SK-N-SH treated with all-trans-retinoic acid at 6 μM for 48 hours (cell line): ENCODE data around the gene VMP1.

ENCODE experiments used
- ATAC-seq: fragments of 200-7000 bp; cut with Tn5 transposase; 3 replicates; pipeline ENCODE4 v1.9.1; 2020; ENCODE audit warnings: mild to moderate bottlenecking, moderate library complexity
- ARNTL ChIP-seq: fragments of 450-650 bp; formaldehyde crosslinking; IDR thresholded peaks from 2 replicates; pipeline ENCODE4 v1.5.0; 2020; ENCODE audit warnings: low read depth, mild to moderate bottlenecking, moderate library complexity, borderline replicate concordance
- BACH2 ChIP-seq: fragments of 250-450 bp; sonication (Bioruptor Pico); IDR thresholded peaks from 2 replicates; pipeline ENCODE4 v1.9.0; 2021; ENCODE audit warnings: mild to moderate bottlenecking, borderline replicate concordance
- CREB5 ChIP-seq: fragments of 250-450 bp; sonication (Bioruptor Pico); IDR thresholded peaks from 2 replicates; pipeline ENCODE4 v1.5.1; 2020; ENCODE audit warnings: low read depth, mild to moderate bottlenecking, moderate library complexity
- CSDC2 ChIP-seq: fragments of 250-450 bp; sonication (Bioruptor Pico); IDR thresholded peaks from 2 replicates; pipeline ENCODE4 v1.5.0; 2020; ENCODE audit warnings: mild to moderate bottlenecking, moderate library complexity
- CSRNP3 ChIP-seq: fragments of 250-450 bp; sonication (Bioruptor Pico); IDR thresholded peaks from 2 replicates; pipeline ENCODE4 v1.5.1; 2021; ENCODE audit warnings: mild to moderate bottlenecking, moderate library complexity
- ESRRG ChIP-seq: fragments of 250-450 bp; sonication (Bioruptor Pico); IDR thresholded peaks from 2 replicates; pipeline ENCODE4 v1.6.1; 2021; ENCODE audit warnings: mild to moderate bottlenecking
- GLIS3 ChIP-seq: fragments of 250-450 bp; sonication (Bioruptor Pico); IDR thresholded peaks from 2 replicates; pipeline ENCODE4 v1.5.0; 2020; ENCODE audit warnings: mild to moderate bottlenecking, moderate library complexity
- ISL1 ChIP-seq: fragments of 250-450 bp; sonication (Bioruptor Pico); IDR thresholded peaks from 2 replicates; pipeline ENCODE4 v2.1.2; 2022; ENCODE audit warnings: mild to moderate bottlenecking, moderate library complexity
- OSR1 ChIP-seq: fragments of 250-450 bp; sonication (Bioruptor Pico); IDR thresholded peaks from 2 replicates; pipeline ENCODE4 v1.8.0; 2022; ENCODE audit warnings: moderate library complexity, mild to moderate bottlenecking, inconsistent platforms
- PATZ1 ChIP-seq: fragments of 250-450 bp; sonication (Bioruptor Pico); IDR thresholded peaks from 2 replicates; pipeline ENCODE4 v1.8.0; 2020; ENCODE audit warnings: mild to moderate bottlenecking, moderate library complexity, borderline replicate concordance
- POU6F1 ChIP-seq: fragments of 250-450 bp; sonication (Bioruptor Pico); IDR thresholded peaks from 2 replicates; pipeline ENCODE4 v1.8.0; 2021; ENCODE audit warnings: low read depth, mild to moderate bottlenecking, moderate library complexity, borderline replicate concordance
- PPARA ChIP-seq: fragments of 250-450 bp; sonication (Bioruptor Pico); IDR thresholded peaks from 2 replicates; pipeline ENCODE4 v1.5.0; 2020; ENCODE audit warnings: mild to moderate bottlenecking, borderline replicate concordance
- RARB ChIP-seq: fragments of 250-450 bp; sonication (Bioruptor Pico); IDR thresholded peaks from 2 replicates; pipeline ENCODE4 v1.8.0; 2021; ENCODE audit warnings: mild to moderate bottlenecking, moderate library complexity
- SNAI2 ChIP-seq: fragments of 250-450 bp; sonication (Bioruptor Pico); IDR thresholded peaks from 2 replicates; pipeline ENCODE4 v1.5.0; 2020; ENCODE audit warnings: mild to moderate bottlenecking, moderate library complexity
- TCF4 ChIP-seq: fragments of 250-450 bp; sonication (Bioruptor Pico); IDR thresholded peaks from 2 replicates; pipeline ENCODE4 v1.8.0; 2021; ENCODE audit warnings: mild to moderate bottlenecking, moderate library complexity, borderline replicate concordance
- TOX ChIP-seq: fragments of 250-450 bp; sonication (Bioruptor Pico); IDR thresholded peaks from 2 replicates; pipeline ENCODE4 v1.8.0; 2021; ENCODE audit warnings: mild to moderate bottlenecking, moderate library complexity, borderline replicate concordance
- TSHZ2 ChIP-seq: fragments of 250-450 bp; sonication (Bioruptor Pico); IDR thresholded peaks from 2 replicates; pipeline ENCODE4 v1.5.0; 2020; ENCODE audit warnings: mild to moderate bottlenecking, moderate library complexity
- ZC3H10 ChIP-seq: fragments of 250-450 bp; sonication (Bioruptor Pico); IDR thresholded peaks from 2 replicates; pipeline ENCODE4 v1.5.1; 2021; ENCODE audit warnings: mild to moderate bottlenecking, moderate library complexity
- ZFP3 ChIP-seq: fragments of 250-450 bp; sonication (Bioruptor Pico); IDR thresholded peaks from 2 replicates; pipeline ENCODE4 v1.5.0; 2020; ENCODE audit warnings: mild to moderate bottlenecking, moderate library complexity
- ZFP30 ChIP-seq: fragments of 450-650 bp; formaldehyde crosslinking; IDR thresholded peaks from 2 replicates; pipeline ENCODE4 v1.5.0; 2022; ENCODE audit warnings: mild to moderate bottlenecking, moderate library complexity
- ZNF565 ChIP-seq: fragments of 450-650 bp; formaldehyde crosslinking; conservative IDR thresholded peaks from 2 replicates; pipeline ENCODE4 v1.5.0; 2020; ENCODE audit warnings: low read depth, mild to moderate bottlenecking, moderate library complexity
- ZNF70 ChIP-seq: fragments of 450-650 bp; formaldehyde crosslinking; IDR thresholded peaks from 2 replicates; pipeline ENCODE4 v1.5.0; 2020; ENCODE audit warnings: mild to moderate bottlenecking, moderate library complexity
- ZNF8 ChIP-seq: fragments of 450-650 bp; formaldehyde crosslinking; IDR thresholded peaks from 2 replicates; pipeline ENCODE4 v1.5.0; 2020; ENCODE audit warnings: mild to moderate bottlenecking, moderate library complexity

VMP1 gene

GRCh38 chr17:59815965-59816364, 108.5 kb downstream of the VMP1 start (continued):
- TF ChIP-seq TSHZ2 (CRISPR knock-in tag): no peak

- TF ChIP-seq GLIS3 (CRISPR knock-in tag) (no peak), SNAI2 (CRISPR knock-in tag) (0 out of 2 replicates have a peak, but pooled peaks have one; percentile 77), ARNTL (no peak), ESRRG (CRISPR knock-in tag) (no peak), ZFP3 (peak; percentile 82), TSHZ2 (CRISPR knock-in tag) (no peak), CREB5 (CRISPR knock-in tag) (no peak), RARB (peak; percentile 81; the same call in 1 of the 2 replicates), BACH2 (CRISPR knock-in tag) (no peak), CSRNP3 (0 out of 2 replicates have a peak, but pooled peaks have one; percentile 11), OSR1 (no peak), PATZ1 (CRISPR knock-in tag) (no peak), ISL1 (CRISPR knock-in tag) (peak; percentile 73), TCF4 (CRISPR knock-in tag) (no peak), PPARA (CRISPR knock-in tag) (no peak), ZNF8 (CRISPR knock-in tag) (peak; percentile 13; the same call in 1 of the 2 replicates), ZNF70 (CRISPR knock-in tag) (no peak), ZFP30 (no peak), ZNF565 (CRISPR knock-in tag) (no peak), ZC3H10 (CRISPR knock-in tag) (0 out of 2 replicates have a peak, but pooled peaks have one; percentile 10), POU6F1 (CRISPR knock-in tag) (no peak), TOX (CRISPR knock-in tag) (no peak; the same call in 1 of the 2 replicates), CSDC2 (CRISPR knock-in tag) (peak; percentile 78; the same call in 1 of the 2 replicates)
- peak; percentile 32 for ATAC-seq
Observed at GRCh38 chr17:59825533-59826322, 118.3 kb downstream of the VMP1 start.
